Activated CD8-positive, alpha-beta memory T cell treated with anti-CD3 and anti-CD28 coated beads, Interleukin-2, amount 50 U/mL, for 24 hours (primary cell): ENCODE data around the gene KMT5C.
"Not testable (repeated sequence)": the region's sequence is repeated elsewhere in the genome, so short reads cannot be mapped to it uniquely, and the experiment has no call there.

Experiments used
- DNase-seq: peaks from one replicate; pipeline ENCODE4 v3.0.0-alpha.2; 2020; ENCODE audit errors: extremely low read depth

The KMT5C gene

GRCh38 chr19:55316646-55317045 lies 23.0 kb upstream of the KMT5C start:
- DNase-seq: no peak

- no peak for DNase-seq
Measured at GRCh38 chr19:55319785-55320184, 19.9 kb upstream of the KMT5C start.

DNA sequence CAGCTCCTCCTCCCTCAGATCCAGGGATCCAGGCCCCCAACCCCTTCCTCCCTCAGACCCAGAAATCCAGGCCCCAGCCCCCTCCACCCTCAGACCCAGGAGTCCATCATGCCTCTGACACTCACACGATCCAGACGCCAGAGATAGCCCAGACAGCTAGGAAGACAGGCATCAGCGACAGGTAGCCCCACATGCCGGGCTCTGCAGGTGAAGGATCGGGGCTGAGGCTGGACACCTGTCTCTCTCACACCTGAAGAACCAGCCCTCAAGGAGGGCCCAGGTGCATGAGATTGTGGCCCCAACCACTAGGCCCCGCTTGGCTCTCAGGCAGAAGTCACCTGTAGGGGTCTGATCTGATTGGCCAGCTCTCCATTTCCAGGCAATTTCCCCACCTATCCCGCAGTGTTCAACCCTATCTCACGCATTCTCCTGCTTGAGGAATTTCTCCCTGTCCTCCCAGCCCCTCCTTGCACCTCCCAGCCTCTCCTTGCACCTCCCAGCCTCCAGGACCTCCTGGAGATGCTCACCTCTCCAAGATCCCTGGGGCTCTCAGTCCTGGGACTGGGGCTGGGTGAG lies 18.7 kb upstream of the KMT5C start:
- no peak for DNase-seq

DNA sequence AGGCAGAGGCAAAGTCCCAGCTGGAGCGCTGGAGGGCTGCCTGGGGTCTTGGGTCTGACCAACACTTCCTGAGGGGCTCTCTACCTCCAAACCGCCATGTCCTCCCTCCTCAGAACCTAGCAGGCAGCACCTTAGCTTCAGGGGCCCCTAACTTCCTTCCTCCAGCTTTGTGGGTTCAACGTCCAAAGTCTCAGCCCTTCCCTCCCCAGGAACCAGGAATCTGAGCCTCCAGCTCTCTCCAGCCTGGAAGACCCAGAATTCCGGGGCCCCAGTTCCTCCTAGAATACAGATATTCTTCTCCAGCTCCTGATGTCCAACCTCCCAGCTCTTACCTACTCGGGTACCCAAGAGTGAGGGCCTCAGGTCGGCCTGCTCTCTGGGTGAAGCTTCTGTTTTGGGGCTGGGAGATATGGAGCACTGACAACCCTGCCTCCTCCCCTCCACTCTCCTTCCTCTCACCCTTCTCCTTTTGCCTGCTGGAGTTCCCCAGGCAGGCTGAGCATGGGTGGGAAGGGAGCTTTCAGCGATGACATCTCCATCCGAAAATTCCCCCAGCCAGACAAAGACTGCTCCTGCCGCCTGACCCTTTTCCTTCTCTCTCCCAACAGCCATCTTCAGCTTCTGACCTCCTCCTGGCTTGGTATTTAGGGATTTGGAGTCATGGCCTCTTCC lies 18.1 kb upstream of the KMT5C start:
- DNase-seq: no peak

DNA sequence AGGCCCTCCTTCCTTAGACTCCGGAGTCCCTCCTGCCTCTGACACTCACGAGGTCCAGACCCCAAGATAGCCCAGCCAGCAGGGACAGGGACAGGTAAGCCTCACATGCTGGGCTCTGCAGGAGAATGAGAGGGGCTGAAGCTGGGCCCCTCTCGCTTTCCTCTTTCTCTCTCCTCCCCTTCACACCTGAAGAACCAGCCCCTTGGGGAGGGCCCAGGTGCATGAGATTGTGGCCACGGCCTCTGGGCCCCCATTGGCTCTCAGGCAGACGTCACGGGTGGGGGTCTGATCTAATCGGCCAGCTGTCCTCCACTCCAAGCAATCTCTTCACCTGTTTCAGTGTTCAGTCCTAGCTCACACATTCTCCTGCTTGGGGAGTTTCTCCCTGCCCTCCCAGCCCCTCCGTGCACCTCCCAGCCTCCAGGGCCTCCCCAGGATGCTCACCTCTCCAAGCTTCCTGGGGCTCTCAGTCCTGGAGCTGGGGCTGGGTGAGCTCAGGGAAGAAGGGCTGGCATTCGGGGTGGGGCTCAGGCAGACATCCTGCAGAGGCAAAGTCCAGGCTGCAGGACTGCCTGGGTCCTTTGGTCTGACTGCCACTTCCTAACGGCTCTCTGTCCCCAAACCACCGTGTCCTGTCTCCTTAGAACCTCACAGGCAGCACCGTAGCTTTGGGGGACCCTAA lies 17.3 kb upstream of the KMT5C start:
- no peak for DNase-seq

DNA sequence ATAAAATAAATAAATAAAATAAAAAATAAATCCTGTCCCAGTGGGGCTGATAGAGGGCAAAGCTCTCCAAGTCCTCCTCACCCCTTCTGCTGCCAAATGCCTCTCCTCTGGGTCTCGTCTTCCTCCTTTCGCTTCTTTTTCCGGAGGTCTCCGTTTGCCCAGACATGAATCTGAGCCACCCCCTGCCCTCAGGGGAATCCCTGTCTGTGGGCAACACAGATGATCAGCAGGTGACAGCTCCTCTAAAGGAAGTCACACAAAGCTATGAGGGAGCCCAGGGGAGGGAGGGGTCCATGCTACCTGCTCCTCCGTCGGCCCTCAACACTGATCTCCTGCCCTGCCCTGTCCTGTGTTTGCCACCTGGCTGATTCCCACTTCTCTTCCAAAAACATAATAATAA lies 15.0 kb upstream of the KMT5C start:
- no peak for DNase-seq

- no peak for DNase-seq
Measured at GRCh38 chr19:55325172-55325571, 14.5 kb upstream of the KMT5C start, which contains the start of gene TMEM150B. TSS of gene TMEM150B (minus strand) at chr19:55325341. CDS start at chr19:55321036, 4,305 bp downstream.

- DNase-seq: not testable (repeated sequence)
Measured at GRCh38 chr19:55328774-55329318, 10.8 kb upstream of the KMT5C start.

DNA sequence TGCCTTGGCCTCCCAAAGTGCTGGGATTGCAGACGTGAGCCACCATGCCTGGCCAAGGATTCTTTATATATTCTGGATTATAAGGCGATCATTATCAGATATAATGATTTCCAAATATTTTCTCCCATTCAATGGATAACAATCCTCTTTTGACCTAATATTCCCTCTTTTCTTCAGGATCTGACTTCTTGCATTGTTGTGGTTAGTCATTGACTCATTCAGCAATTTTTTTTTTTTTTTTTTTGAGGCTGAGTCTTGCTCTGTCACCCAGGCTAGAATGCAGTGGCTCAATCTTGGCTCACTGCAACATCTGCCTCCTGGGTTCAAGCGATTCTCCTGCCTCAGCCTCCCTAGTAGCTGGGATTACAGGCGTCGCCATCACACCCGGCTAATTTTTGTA lies 9.9 kb upstream of the KMT5C start:
- DNase-seq: not testable (repeated sequence)

DNA sequence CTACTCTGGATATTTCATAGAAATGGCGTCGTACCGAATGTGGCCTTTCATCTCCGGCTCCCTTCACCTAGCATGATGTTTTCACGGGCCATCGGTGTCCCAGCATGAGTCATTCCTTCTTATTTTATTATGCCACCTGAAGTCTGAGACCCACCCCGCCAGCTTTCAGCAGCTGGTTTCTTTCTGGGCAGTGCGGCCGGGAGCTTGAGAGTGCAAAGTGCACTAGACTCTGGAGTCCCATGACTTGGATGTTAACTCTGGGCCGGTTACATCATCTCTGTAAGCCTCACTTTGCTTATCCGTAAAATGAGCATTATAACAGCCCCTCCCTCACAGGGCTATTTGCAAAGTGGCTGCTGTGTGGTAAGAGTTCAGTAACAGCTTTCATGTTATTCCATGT lies 5.8 kb upstream of the KMT5C start:
- no peak for DNase-seq

DNA sequence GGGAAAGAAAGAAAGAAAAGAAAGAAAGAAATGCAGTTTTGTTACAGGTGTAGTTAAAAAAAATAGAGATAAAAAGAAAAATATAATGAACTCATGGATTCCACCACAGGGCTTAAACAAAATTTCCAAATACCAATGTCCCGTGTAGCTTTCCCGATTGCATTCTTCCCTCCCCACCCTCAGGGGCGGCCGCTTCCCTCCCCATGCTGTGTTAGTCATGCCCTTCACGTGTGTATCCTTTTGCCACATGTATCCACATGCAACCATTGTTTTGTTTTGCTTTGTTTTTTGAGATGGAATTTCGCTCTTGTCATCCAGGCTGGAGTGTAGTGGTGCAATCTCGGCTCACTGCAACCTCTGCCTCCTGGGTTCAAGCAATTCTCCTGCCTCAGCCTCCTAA lies 3.6 kb upstream of the KMT5C start:
- DNase-seq: no peak

DNA sequence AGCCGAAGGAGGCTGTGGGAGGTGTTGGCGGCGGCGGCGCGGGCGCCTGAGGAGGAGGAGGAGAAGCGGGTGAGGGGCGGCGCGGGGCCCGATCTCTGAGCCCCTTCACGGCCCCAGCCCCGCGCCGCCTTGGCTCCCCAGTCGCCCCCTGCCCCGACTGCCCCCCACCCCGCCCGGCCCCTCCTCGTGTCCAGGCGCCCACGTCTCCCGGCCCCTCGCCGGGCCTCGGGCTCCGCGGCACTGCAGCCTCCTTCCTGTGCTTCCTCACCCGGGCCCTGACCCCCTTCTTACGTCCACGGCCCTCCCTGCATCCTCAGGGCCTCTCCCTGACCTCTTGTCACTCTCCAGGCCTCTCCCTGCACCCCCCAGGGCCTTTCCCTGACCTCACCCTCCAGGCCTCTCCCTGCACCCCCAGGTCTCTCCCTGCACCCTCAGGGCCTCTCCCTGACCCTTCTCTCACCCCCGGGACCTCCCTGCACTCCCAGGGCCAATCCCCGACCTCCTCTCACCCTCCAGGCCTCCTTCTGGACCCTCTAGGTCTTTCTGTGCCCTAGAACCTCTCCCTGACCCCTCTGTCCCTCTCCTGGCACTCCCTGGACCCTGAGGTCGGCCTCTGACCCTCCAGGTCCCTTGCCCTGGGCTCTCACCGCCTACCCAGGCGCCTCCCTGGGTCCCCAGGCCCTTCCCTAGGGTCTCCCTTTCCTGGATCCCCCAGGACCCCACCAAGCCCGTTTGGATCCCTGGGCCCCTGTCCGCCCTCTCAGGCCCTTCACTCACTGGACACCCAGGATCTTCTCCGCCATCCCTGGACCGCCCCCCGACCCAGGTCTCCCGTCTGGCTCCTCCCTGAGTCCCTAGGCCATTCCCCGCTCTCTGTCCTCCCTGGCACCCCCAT lies 460 bp downstream of the KMT5C start:
- no peak for DNase-seq

- DNase-seq: no peak
Measured at GRCh38 chr19:55340784-55341147, 1.1 kb downstream of the KMT5C start.

- peak; percentile 25 for DNase-seq
Measured at GRCh38 chr19:55341171-55341588, 1.5 kb downstream of the KMT5C start.

DNA sequence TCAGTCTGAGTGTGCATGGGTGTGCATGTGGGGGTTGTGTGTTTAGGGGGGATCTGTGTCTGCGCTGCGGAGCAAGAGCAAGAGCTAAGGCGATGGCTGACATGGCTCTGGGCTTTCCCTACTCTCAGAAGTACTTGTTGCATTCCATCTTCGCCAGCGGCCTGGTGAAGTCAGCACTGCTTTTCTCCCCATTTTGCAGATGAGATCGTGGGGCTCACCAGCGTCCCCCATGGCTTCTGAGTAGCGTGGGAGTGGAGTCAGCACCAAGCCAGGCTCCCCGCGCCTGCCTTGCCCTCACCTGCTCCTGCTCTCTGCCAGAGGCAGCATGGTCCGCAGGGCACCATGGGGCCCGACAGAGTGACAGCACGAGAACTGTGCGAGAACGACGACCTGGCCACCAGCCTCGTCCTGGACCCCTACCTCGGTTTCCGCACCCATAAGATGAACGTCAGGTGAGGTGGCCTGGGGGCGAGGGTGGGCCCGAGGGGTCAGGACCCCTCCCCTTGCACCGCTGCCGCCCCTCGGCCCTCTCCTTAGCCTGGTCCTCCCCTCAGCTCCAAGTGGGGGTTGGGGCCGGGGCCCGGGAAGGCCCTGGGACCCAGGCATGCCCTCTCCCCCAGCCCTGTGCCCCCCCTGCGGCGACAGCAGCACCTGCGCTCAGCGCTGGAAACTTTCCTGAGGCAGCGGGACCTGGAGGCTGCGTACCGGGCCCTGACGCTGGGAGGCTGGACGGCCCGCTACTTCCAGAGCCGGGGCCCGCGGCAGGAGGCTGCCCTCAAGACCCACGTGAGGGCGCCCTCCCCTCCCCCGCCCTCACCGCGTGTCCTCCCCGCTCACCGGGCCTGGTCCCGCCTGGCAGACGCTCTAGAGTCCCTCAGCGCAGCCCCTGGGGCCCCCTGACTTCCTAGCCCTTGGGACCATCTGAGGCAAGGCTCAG lies 2.2 kb downstream of the KMT5C start:
- no peak for DNase-seq

- DNase-seq: no peak
Measured at GRCh38 chr19:55344444-55344843, 4.8 kb downstream of the KMT5C start.

GRCh38 chr19:55345101-55345817 lies 5.6 kb downstream of the KMT5C start:
- no peak for DNase-seq

- DNase-seq: no peak
Measured at GRCh38 chr19:55345818-55346724, 6.4 kb downstream of the KMT5C start.
